Activated CD8-positive, alpha-beta memory T cell treated with anti-CD3 and anti-CD28 coated beads, Interleukin-2, amount 50 U/mL, for 4 hours (primary cell): ENCODE measurements around the gene PTAFR.

ENCODE experiments used
- DNase-seq: peaks from one replicate; pipeline ENCODE4 v3.0.0-alpha.2; 2020

Gene PTAFR

GRCh38 chr1:28176492-28177470, at the start of gene PTAFR:
Gene PTAFR (minus strand): TSS chr1:28176690. CDS start chr1:28151021, 25,669 bp downstream.
- no peak for DNase-seq

- no peak for DNase-seq
Measured at GRCh38 chr1:28213315-28213714, 36.8 kb upstream of the PTAFR start.

GRCh38 chr1:28209700-28210099, 33.2 kb upstream of the PTAFR start:
- no peak for DNase-seq

- peak; percentile 61 for DNase-seq
Measured at GRCh38 chr1:28208818-28209441, 32.4 kb upstream of the PTAFR start.

- DNase-seq: no peak
Measured at GRCh38 chr1:28205243-28205642, 28.8 kb upstream of the PTAFR start.

- no peak for DNase-seq
Measured at GRCh38 chr1:28200234-28200873, 23.9 kb upstream of the PTAFR start.

GRCh38 chr1:28199328-28200233, 23.1 kb upstream of the PTAFR start:
- DNase-seq: peak; percentile 23

GRCh38 chr1:28197682-28198415, 21.4 kb upstream of the PTAFR start:
- DNase-seq: no peak

GRCh38 chr1:28196330-28196729, 19.8 kb upstream of the PTAFR start:
- no peak for DNase-seq

- DNase-seq: no peak
Measured at GRCh38 chr1:28195780-28196179, 19.3 kb upstream of the PTAFR start.

GRCh38 chr1:28194326-28195035, 18.0 kb upstream of the PTAFR start:
- DNase-seq: no peak

- DNase-seq: no peak
Measured at GRCh38 chr1:28193701-28194161, 17.2 kb upstream of the PTAFR start.

- no peak for DNase-seq
Measured at GRCh38 chr1:28190996-28191645, 14.6 kb upstream of the PTAFR start.

GRCh38 chr1:28190337-28190979, 14.0 kb upstream of the PTAFR start:
- DNase-seq: no peak

GRCh38 chr1:28185071-28185470, 8.6 kb upstream of the PTAFR start:
- DNase-seq: no peak

- no peak for DNase-seq
Measured at GRCh38 chr1:28180306-28181305, 4.1 kb upstream of the PTAFR start.

- DNase-seq: no peak
Measured at GRCh38 chr1:28178690-28179485, 2.4 kb upstream of the PTAFR start.
